Stimulated activated CD4-positive, alpha-beta T cell treated with anti-CD3 and anti-CD28 coated beads, Interleukin-1b, Interleukin-23, amount 100 ng/mL, for 24 hours (primary cell): ENCODE results near the gene VPS39.

ENCODE experiments used
- DNase-seq, 4 experiments: peaks; one replicate each; pipeline ENCODE4 v3.0.0-alpha.2; 2020; ENCODE audit warnings: low read depth in 4 of 4, low spot score in 1 of 4

VPS39 gene

DNA sequence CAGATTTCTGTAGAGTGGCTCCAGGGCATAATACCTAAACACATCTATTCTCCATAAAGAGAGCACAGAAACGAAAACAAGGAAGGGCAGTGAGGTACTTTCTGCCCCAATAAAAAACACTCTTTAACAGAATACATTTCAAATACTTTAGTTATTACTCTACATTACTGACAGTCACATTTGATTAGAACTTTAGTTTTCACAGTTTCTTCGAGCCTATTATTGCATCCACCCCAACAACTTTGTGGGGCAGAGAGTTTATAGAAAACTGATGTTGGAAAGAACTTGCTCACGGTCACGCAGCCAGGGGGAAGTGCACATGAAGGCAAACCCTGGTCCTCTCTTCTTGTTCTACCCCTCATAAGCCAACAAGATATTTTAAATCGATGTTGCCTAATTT, 9.0 kb downstream of the VPS39 start:
- DNase-seq: no peak

GRCh38 chr15:42198516-42198915, 9.6 kb downstream of the VPS39 start:
- no peak for DNase-seq

DNA sequence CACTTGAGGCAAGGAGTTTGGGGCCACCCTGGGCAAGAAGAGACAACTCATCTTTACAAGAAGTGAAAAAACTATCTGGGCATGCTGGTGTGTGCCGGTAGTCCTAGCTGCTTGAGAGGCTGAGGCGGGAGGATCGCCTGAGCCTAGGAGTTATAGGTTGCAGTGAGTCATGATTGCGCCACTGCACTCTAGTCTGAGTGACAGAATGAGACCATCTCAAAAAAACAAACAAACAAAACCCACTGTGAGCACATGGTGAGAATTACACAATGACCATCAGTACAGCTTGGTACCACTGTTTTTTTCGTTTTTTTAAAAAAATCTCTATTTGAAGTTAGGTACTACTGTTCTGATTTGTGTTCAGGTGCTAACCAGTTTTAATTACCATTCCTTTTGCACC, 13.6 kb downstream of the VPS39 start:
- DNase-seq: peak in 1 of 4 experiments; percentile 7

DNA sequence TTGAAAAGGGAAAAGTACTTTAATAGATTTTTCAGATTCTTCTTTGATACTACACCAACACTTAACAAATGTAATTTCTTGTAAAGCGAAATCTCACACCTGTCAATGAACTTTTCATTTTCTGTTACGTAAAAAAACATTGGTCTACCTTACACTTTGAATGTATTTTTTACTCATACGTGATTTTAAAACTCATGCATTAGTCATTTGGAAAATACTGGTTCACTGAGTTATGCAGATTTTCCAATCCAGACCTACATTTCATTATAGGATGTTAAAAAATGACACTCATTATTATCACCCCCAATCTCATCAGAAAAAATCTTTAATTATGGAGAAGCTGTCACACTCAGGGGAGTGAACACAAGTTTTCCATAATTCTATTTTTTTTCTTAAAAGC, 14.7 kb downstream of the VPS39 start:
- DNase-seq: no peak

GRCh38 chr15:42191610-42192346, 16.3 kb downstream of the VPS39 start:
- no peak for DNase-seq

GRCh38 chr15:42190370-42190769, 17.7 kb downstream of the VPS39 start:
- DNase-seq: no peak

DNA sequence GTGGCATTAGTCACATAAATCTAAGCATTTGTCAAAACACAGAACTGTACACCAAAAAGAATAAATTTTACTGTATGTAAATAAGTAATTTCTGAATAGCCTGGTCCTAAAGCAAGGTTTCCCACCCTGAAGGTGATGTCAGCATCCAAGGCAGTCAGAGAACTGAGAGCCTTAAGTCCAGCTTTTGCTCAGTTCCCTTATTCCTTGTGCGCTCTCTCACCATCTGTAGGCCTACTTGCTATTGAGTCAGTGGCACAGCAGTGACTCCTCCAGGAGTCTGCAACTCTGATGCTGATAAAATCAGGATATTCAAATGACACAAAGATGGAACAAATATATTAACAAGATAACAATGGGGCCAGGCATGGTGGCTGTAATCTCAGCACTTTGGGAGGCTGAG, 22.3 kb downstream of the VPS39 start:
- no peak for DNase-seq

GRCh38 chr15:42184736-42185135, 23.4 kb downstream of the VPS39 start:
- no peak for DNase-seq

- DNase-seq: no peak
Measured at GRCh38 chr15:42184296-42184695, 23.8 kb downstream of the VPS39 start.

DNA sequence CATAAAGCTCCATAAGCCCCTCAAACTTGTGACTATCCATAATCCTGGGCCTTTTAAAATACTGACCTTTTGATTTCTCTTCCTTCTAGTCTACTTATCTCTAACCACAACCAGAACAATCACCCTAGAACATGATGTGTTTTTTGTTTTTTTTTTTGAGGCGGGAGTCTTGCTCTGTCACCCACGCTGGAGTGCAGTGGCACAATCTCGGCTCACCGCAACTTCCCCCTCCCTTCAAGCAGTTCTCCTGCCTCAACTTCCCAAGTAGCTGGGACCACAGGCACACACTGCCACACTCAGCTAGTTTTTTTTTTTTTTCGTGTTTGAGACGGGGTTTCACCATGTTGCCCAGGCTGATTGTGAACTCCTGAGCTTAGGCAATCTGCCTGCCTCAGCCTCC, 25.1 kb downstream of the VPS39 start:
- no peak for DNase-seq

DNA sequence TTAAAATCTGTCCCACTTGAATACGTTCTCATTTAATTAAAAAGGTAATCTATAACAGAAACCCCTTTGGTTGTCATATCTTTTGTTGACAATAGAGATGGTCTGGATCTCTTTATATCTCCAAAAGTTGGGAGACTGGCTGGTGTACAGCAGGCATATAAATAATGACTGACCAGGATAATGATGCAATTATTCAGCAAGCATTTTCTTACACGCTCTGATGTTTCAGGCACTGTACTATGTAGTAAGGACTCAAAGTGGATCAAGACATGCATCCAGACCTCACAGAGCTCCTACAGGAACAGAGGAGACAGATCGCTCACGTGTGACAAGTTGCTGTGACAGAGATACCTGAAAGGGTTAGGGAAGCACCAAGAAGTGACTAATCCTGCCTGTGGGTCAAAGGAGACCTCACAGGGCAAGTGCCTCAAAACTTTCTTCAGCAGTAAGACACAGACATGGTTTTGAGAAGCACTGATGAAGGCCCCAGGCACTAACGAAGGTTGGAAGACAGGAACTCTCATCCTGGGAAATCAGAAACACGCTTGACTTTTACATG, 25.7 kb downstream of the VPS39 start:
- DNase-seq: no peak

DNA sequence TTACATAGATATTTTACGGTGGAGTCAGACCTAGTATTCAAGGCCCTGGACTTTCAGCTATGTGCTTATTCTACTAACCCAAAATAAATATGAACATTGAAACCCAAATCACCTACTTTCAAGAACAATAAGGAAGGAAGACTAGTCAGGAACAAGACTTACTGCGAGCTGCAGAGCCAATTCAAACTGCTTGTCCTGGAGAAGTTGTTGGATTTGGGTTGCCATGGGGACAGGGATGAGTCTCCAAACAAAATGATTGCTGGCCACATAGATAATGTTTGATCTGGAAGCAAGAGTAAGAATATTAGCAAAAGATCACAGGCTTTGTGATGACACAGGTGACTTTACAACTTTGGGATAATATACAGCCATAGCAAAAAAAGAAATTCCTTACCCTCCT, 30.0 kb downstream of the VPS39 start:
- no peak for DNase-seq

DNA sequence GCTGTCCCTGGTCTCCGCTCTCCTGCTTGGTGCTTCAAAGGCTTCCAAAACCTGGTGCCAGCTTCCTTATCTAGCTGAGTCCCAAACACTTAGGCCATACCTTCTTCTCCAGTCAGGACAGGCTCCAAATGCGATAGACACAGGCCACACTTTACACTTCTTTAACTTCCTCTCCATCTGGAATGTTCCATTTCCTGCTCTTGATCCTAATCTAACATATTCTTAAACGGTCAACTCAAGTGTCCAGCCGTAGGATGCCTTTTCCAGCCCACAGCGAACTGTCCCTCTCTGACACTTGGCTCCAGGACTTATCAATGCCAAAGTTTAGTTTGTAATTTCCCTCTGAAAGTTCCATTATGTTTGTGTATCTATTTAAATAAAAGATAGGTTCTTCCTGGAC, 32.4 kb downstream of the VPS39 start:
- no peak for DNase-seq

GRCh38 chr15:42172475-42172874, 35.6 kb downstream of the VPS39 start:
- no peak for DNase-seq

GRCh38 chr15:42171795-42172194, 36.3 kb downstream of the VPS39 start:
- no peak for DNase-seq

GRCh38 chr15:42171122-42171521, 37.0 kb downstream of the VPS39 start:
- DNase-seq: no peak

GRCh38 chr15:42166225-42166940, 41.7 kb downstream of the VPS39 start:
- DNase-seq: no peak

- DNase-seq: no peak
Measured at GRCh38 chr15:42165106-42165505, 43.0 kb downstream of the VPS39 start.

- DNase-seq: no peak
Measured at GRCh38 chr15:42163947-42164550, 44.1 kb downstream of the VPS39 start.

DNA sequence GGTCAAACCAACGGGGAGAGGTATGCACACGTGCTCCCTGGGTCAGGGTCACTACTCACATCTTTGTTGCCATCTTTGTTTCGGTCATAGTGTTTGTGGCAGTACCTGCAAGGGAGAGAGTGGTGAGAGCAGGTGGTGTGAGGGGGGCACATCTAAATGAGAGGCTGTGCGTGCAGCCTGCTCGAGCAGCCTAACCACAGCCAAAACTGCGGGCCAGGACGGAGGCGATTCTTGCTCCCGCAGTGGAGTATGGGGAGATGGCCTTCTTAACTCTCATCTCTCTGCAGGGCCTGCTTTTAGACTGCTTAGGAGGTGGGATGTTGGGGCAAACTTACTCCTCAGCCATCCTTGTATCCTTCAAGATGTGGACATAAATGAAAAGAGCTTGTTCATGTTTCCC, 44.8 kb downstream of the VPS39 start:
- DNase-seq: no peak

GRCh38 chr15:42160136-42160535, 48.0 kb downstream of the VPS39 start:
- no peak for DNase-seq

- DNase-seq: no peak
Measured at GRCh38 chr15:42159381-42160015, 48.6 kb downstream of the VPS39 start.
